Tibial nerve (tissue), 4 donors: ENCODE data around the gene SNX11. TPM values are rescaled to one million over a fixed set of nuclear protein-coding genes. Genes with fewer than 3 reads are reported as not detected.

ENCODE experiments used
- DNase-seq, 2 donors: peaks; one replicate each; pipeline ENCODE4 v3.0.0-alpha.2; 2019; ENCODE audit warnings: low spot score in 2 of 2
- H3K27ac ChIP-seq, 4 donors: fragments of 200-600 bp; sonication (generic) in 3 of 4; one replicate each; pipeline ENCODE4 v1.5.1; 2017 to 2019; ENCODE audit warnings: mild to moderate bottlenecking in 1 of 4
- H3K27me3 ChIP-seq, 2 donors: fragments of 200-600 bp; sonication (generic) in 1 of 2; one replicate each; pipeline versions ENCODE4 v1.5.1 to v1.6.0; 2017 to 2019
- H3K36me3 ChIP-seq, 3 donors: fragments of 200-600 bp; sonication (generic); one replicate each; pipeline ENCODE4 v1.5.1; 2018 to 2019
- H3K4me1 ChIP-seq, 4 donors: fragments of 200-600 bp; sonication (generic) in 3 of 4; one replicate each; pipeline ENCODE4 v1.5.1; 2017 to 2019
- H3K4me3 ChIP-seq, 4 donors: fragments of 200-600 bp; sonication (generic) in 3 of 4; one replicate each; pipeline ENCODE4 v1.5.1; 2017 to 2019; ENCODE audit warnings: mild to moderate bottlenecking in 1 of 4, moderate library complexity in 1 of 4
- H3K9me3 ChIP-seq, 4 donors: fragments of 200-600 bp; sonication (generic) in 3 of 4; one replicate each; pipeline ENCODE4 v1.5.1; 2017 to 2019
- EP300 ChIP-seq, 2 donors: sonication (generic); formaldehyde crosslinking; IDR thresholded peaks; one replicate each; pipeline ENCODE4 v1.6.1; 2017; ENCODE audit warnings: antibody characterized with exemption in 2 of 2, mild to moderate bottlenecking in 1 of 2
- POLR2A ChIP-seq, 2 donors: fragments of 450-650 bp; IDR thresholded peaks; one replicate each; pipeline ENCODE4 v1.6.1; 2017; ENCODE audit warnings: antibody characterized with exemption in 2 of 2, mild to moderate bottlenecking in 2 of 2, moderate library complexity in 2 of 2
- WGBS, 2 donors: methylation state at CpG; one replicate each; pipeline ENCODE4 v1.1.5; 2018; 5-methylcytosine and 5-hydroxymethylcytosine counted together
- total RNA-seq, 4 donors: library from RNA; depleted of rRNA; stranded (reverse); fragments of >200 nt; gene quantifications; one replicate each; pipeline ENCODE4 v1.1.0, GENCODE V29; 2016
- TF ChIP-seq, protein P1 (sequence below), 5 experiments: fragments of 200-600 bp in 3 of 5; fragments of 450-650 bp in 2 of 5; sonication (generic) in 3 of 5; IDR thresholded peaks; one replicate each; pipeline ENCODE4 v1.5.1; 2016 to 2019; ENCODE audit warnings: antibody characterized with exemption in 5 of 5, mild to moderate bottlenecking in 3 of 5, moderate library complexity in 2 of 5

SNX11 gene
- total RNA-seq, 4 donors from 2014 or later = 10.0 to 17.2 (median 16.2) TPM

DNA sequence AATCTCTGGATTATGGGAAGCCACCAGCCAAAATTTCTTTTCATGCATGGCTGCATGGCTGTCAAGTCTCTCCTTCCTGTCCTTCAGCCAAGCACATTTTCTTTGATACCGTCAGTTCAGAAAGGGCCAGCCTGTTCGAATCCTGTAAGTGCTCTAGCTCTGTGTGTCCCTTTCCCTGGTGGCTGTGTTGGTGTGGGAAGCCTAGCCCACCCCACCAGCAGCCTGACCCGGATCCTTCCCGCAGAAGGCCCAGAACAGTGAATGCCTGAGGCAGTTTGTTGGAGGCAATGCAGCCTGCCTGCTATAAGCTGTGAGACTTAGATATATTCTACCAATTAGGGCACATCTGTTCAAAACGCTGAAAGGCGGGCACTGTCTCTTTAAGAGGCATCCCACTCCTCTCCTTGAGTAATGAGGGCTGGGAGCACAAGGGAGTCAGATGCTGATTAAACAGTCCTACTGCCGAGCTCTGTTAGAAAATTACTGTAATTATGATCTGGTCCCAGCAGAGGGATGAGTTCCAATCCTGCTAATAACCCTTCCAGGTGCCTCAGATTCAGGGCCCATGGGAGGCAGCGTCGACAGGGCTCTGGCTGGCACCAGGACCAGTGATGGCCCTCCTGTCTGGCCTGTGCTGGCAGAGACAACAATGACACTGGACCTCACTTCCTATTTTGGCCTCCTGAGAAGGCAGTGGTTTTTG, 18.4 kb downstream of the SNX11 start:
- DNase-seq = no peak
- Histone ChIP-seq H3K36me3 (peaks cover 0 to 56% (median 9%) of the 10 kb centered on the region in 3 donors), H3K4me1 (peaks cover 0 to 21% (median 0%) of the 10 kb centered on the region in 4 donors), H3K4me3 (no peak overlapping the region), H3K9me3 (no peaks in the 10 kb centered on the region), H3K27me3 (no peaks in the 10 kb centered on the region), H3K27ac (peak overlapping the region in 2 of 4 donors; percentile 2 to 12)
- WGBS, 2 donors = 41 to 42% methylated on average over 9 of the region's 9 CpGs
- TF ChIP-seq EP300 (IDR thresholded peaks at IDR 0.05) (no peak), POLR2A (IDR thresholded peaks at IDR 0.05) (no peak)
- TF ChIP-seq, protein P1, sequence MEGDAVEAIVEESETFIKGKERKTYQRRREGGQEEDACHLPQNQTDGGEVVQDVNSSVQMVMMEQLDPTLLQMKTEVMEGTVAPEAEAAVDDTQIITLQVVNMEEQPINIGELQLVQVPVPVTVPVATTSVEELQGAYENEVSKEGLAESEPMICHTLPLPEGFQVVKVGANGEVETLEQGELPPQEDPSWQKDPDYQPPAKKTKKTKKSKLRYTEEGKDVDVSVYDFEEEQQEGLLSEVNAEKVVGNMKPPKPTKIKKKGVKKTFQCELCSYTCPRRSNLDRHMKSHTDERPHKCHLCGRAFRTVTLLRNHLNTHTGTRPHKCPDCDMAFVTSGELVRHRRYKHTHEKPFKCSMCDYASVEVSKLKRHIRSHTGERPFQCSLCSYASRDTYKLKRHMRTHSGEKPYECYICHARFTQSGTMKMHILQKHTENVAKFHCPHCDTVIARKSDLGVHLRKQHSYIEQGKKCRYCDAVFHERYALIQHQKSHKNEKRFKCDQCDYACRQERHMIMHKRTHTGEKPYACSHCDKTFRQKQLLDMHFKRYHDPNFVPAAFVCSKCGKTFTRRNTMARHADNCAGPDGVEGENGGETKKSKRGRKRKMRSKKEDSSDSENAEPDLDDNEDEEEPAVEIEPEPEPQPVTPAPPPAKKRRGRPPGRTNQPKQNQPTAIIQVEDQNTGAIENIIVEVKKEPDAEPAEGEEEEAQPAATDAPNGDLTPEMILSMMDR (IDR thresholded peaks at IDR 0.05) = no peak

DNA sequence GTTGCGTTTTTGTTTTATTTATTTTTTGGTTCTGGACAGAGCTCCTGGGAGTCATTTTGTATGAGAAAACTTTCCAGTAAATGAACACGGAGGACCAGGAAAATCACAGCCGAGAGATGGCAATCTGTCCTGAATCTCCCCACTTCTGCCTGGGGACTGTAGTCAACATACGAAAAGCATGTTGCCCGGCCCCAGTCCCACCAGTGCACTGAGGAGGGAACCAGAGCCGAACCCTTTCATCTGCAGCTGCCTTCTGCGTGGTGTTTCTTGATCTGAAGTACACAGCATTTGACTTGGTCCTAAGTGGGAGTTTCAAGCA, 18.9 kb downstream of the SNX11 start:
- WGBS, 2 donors = 45 to 64% methylated on average over 7 of the region's 7 CpGs
- Histone ChIP-seq H3K4me3 (no peak overlapping the region), H3K27me3 (no peaks in the 10 kb centered on the region), H3K9me3 (no peaks in the 10 kb centered on the region), H3K4me1 (peaks cover 0 to 26% (median 0%) of the 10 kb centered on the region in 4 donors), H3K36me3 (peaks cover 0 to 51% (median 5%) of the 10 kb centered on the region in 3 donors), H3K27ac (peak overlapping the region in 2 of 4 donors; percentile 2 to 12)
- TF ChIP-seq POLR2A (IDR thresholded peaks at IDR 0.05) (no peak), EP300 (IDR thresholded peaks at IDR 0.05) (no peak)
- TF ChIP-seq, protein P1 (IDR thresholded peaks at IDR 0.05) = no peak
- no peak for DNase-seq

DNA sequence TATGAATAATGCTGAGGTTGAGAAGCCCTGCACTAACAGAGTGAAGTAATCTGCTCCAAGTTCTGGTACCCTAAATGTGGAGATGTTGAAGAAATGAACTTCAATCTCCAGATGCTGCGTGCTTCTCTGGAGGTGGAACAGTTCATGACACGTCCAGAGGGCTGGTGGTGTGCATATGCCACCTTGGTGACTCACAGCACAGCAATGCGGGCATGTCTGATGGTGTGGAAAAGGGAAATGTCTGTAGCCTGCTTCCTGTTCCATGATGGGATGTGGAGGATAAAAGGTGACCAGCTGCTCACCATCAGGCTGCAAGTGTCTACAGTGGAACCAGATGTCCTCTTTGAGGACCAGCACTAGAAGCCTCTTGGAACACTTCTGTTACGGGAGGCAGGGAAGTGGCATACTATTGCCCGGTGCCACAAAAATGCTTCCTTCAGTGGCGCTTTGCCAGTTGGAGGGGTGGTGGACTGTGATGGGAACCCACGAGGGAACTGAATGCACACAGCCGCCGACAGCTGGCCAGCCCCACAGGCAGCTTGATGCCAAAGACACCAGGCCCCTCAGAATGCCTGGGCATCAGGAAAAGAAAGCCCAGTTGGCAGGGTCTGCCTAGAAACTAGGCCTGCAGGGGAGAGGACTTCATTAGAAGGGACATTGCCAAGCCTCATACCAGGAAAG, 19.9 kb downstream of the SNX11 start:
- H3K9me3 ChIP-seq = no peaks in the 10 kb centered on the region
- no peaks in the 10 kb centered on the region for H3K27me3 ChIP-seq
- H3K4me3 ChIP-seq = no peak overlapping the region
- H3K27ac ChIP-seq = no peak overlapping the region
- TF ChIP-seq, protein P1 (IDR thresholded peaks at IDR 0.05) = no peak
- no peak for TF ChIP-seq EP300 (IDR thresholded peaks at IDR 0.05)
- TF ChIP-seq POLR2A (IDR thresholded peaks at IDR 0.05) = no peak
- H3K4me1 ChIP-seq = peaks cover 0 to 26% (median 0%) of the 10 kb centered on the region in 4 donors
- H3K36me3 ChIP-seq = peaks cover 0 to 41% (median 0%) of the 10 kb centered on the region in 3 donors
- WGBS, 2 donors = 62 to 77% methylated on average over 7 to 9 of the region's 9 CpGs
- DNase-seq = no peak

DNA sequence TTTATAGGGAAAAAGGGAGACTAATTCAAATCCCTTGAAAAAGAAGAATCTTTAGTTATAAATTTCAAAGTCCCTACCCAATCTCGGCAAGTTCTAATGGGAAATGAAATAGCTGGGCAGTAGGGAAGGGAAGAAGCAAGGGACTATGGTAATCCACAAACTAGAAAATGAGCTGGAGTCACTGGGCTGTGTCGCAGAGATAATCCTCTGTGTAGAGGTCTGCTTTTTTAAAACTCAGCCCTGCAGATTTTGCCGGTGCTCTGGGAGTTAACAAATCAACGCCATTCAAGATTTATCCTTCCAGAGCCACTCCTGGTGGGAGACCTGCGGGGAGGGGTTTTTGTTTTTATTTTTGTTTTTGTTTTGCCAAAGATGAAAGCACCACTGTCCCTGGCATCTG, 20.8 kb downstream of the SNX11 start:
- no peaks in the 10 kb centered on the region for H3K27me3 ChIP-seq
- H3K9me3 ChIP-seq = no peaks in the 10 kb centered on the region
- TF ChIP-seq EP300 (IDR thresholded peaks at IDR 0.05) = no peak
- no peak for TF ChIP-seq POLR2A (IDR thresholded peaks at IDR 0.05)
- TF ChIP-seq, protein P1 (IDR thresholded peaks at IDR 0.05) = no peak
- no peak overlapping the region for H3K4me3 ChIP-seq
- WGBS, 2 donors = 37 to 45% methylated on average over 5 of the region's 5 CpGs
- no peak overlapping the region for H3K27ac ChIP-seq
- H3K36me3 ChIP-seq = peaks cover 0 to 32% (median 0%) of the 10 kb centered on the region in 3 donors
- no peak for DNase-seq
- H3K4me1 ChIP-seq = peaks cover 0 to 26% (median 0%) of the 10 kb centered on the region in 4 donors

DNA sequence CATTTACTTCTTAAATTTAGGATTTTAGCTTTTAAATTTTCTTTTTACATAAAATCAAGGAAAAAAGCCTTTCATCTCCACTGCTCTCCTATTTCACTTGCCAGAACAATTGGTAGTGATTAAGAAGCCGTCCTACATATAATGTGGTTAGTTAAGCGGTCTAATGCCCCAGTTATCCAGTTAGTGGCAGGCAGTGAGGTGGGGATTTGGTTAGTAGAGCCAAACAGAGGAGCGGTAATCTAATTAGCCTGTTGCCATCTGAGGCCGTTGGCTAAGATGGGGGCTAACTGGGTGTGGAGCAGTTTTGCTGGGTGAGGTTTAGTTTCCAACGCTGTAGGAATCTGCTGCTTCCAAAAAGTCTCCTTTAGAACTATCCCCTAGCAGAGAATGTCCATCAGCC, 22.4 kb downstream of the SNX11 start:
- Histone ChIP-seq H3K9me3 (no peaks in the 10 kb centered on the region), H3K4me3 (no peak overlapping the region), H3K4me1 (peaks cover 0 to 26% (median 0%) of the 10 kb centered on the region in 4 donors), H3K27me3 (no peaks in the 10 kb centered on the region), H3K36me3 (peaks cover 0 to 22% (median 0%) of the 10 kb centered on the region in 3 donors), H3K27ac (no peak overlapping the region)
- TF ChIP-seq POLR2A (IDR thresholded peaks at IDR 0.05) (no peak), EP300 (IDR thresholded peaks at IDR 0.05) (no peak)
- no peak for DNase-seq
- WGBS, 2 donors = 57 to 60% methylated on average over 5 of the region's 5 CpGs
